ENCODE measurements around the gene GLTP.

Gene GLTP

DNA sequence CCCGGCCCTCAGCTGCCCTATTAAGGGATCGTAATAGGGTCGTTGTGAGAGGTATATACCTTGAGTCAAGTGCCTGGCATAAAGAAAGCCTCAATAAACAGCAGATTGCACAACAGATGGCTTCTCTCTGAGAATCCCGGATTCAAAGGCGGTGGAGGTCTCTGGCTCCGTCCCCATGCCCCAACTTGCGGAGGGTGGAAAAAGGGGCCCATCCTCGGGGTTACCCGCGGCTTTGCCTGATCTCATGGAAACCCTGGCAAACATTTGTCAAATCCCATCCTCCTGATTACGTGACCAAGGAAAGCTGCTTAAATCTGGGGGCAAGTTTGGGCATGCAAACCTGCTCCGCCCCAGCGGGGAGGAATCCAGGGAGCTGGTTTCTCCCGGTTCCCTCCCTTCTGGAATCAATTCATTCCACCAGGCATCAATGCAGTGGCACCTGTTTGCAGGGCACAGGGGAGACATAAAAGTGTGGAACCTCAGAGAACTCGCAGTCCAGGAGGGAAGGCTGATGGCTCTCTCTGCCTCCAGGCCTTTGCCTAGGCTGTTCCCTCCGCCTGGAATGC is 59.4 kb downstream of the GLTP start:
- DNase-seq (ENCODE audit: low spot score), result peak; percentile 88

DNA sequence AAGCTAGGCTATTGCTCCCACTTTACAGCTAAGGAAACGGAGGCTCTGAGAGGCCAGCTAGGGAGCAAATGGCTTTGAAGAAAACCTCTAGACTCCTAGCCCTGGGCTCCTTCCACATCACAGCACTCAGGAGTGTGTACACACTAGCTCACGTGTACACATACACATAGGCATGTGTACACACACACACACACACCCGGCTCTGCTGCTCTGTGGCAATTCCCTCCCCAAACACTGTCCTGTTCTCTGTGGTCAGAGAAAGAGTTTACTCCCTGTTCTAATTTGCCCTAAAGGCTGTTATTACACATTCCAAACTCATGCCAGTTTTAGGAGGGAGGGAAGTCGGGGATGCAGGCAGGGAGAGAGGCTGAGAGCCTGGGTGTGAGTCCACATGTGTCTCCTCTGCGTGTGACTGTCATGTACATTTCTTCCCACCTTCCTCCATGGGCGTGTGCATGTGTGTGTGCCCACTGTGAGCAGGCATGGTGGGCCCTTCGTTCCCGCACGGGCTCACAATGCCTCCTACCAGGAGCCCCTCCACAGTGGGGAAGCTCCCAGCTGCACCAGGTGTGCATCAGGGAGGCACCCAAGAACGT is 61.3 kb downstream of the GLTP start:
- DNase-seq (ENCODE audit: low spot score), result peak; percentile 29

DNA sequence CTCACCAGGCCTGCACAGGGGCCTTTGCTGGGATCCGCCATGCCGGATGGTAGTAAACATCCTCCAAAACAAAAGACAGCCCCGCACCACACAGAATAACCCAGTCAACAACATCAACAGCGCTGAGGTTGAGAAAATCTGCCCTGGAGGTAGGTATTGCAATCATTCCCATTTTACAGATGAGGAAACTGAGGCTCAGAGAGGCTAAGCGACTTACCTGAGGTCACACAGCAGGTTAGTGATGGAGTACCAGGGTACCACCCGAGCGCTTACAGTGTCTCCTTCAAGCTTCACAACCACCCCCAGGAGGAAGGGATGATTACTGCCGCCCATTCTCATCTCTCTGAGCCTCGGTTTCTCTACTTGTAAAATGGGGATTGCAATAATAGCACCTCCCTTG is 62.1 kb downstream of the GLTP start:
- DNase-seq (ENCODE audit: low spot score), result no peak

DNA sequence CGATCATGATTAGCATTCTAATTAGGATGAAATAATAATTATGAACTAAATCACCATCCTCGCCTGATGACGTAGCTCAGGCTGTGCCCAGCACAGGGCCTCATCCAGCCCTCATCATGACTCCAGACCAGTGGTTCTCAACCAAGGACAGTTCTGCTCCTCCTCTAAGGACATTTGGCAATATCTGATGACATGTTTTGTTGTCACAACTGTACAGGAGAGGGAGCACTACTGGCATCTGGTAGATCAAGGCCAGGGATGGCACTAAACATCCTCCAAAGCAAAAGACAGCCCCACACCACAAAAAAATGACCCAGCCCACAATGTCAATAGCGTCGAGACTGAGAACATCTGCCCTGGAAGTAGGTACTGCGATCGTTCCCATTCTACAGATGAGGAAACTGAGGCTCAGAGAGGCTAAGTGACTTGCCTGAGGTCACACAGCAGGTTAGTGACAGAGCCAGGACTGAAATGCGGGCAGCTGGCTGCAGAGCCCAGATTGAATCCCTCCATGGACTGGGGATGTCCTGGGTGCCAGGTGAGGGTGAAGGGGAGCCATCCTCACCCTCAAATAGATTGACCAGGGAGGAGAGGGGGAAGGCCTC is 62.6 kb downstream of the GLTP start:
- no peak for DNase-seq (ENCODE audit: low spot score)

DNA sequence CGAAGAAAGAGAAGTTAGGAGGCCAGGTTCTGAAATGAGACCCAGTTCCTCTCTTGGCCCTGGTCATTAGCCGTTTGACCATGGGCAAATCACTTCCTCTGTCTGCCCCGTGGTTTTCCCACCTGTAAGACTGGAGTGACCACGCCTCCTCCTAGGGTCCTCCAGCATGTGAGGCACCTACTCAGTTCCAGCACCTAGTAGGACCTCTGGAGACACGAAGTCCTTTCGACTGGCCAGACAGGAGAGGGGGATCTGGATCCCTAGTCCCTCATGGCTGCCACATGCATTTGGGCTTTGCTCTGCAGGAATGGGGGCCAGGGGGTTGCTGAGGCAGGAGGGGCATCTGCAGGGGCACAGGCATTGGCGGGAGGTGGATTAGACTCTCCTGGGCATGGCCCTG is 63.5 kb downstream of the GLTP start:
- no peak for DNase-seq (ENCODE audit: low spot score)

DNA sequence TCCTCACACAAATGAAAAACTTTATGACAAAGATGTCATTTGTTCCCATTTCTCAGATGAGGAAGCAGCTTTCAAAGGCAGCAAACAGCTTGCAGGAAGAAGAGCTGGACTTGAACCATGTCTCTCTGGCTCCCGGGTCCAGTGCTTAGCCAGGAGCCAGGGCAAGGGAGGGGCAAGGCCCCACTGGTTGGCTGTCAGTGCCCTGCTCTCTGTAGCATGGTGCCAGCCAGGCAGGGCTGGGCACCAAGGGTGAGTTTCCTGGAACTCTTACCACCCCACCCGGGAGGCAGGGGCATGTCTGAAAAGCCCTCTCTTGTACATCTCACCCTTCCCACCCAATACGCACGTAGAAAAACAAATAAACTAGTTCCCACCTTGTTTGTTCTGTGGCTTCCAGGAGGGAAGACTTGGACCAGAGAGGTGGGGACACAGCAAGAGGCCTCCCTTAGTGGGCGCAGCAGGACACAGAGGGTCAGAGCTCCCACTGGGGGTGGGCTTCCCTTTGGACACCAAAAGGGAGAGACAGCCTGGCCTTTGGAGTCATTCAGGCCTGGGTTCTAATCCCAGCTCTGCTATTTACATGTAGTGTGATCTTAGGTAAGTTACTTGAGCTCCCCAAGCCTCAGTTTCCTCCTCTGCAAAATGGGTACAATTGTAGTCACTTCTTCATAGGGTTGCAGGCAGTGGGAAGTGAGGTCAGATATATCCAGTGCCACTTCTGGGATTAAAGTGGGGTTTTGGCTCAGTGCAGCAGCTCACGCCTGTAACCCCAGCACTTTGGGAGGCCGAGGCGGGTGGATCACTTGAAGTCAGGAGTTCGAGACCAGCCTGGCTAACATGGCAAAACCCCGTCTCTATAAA is 64.4 kb downstream of the GLTP start:
- DNase-seq (ENCODE audit: low spot score), result no peak

DNA sequence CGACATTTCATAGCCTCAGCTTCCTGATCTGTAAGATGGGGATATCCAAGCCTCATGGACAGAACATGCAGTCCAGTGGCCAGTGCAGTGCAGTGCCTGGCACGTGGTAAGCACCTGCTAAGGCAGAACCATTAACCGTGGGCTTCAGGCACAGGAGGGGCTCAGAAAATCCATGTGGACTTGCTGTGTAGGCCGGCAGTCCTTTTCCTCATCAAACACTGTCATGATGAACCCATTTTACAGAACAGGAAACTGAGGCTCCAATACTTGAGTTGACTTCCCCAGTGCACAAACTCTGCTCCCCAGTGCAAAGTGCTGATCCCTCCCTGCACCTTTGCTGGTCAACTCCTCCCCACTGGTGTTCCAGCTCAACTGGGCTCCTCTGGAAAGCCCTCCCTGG is 65.1 kb downstream of the GLTP start:
- no peak for DNase-seq (ENCODE audit: low spot score)

DNA sequence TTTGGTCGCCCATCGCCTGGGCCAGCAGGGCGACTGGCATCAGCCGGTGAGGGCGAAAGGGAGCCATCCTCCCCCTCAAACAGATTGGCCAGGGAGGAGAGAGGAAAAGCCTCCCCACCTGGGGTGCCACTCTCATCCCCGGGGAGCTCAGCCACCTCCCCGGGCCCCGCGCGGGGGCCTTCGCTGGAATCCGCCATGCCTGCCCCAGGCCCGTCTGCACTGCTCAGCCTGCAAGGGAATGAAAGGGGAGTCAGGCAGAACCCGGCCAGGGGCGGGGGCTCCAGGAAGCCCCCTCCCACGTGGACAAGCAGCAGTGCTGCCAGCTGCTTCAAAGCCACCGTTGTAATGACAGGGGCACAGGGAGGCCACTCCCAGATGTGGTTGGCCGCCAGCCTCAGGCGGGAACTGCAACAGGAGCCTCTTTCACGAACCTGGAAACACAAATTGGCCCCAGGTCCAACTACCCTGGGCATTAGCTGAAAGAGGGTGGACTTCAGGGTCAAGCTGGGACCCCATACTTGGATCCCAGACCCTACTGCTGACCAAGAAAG is 65.7 kb downstream of the GLTP start:
- DNase-seq (ENCODE audit: low spot score), result no peak

DNA sequence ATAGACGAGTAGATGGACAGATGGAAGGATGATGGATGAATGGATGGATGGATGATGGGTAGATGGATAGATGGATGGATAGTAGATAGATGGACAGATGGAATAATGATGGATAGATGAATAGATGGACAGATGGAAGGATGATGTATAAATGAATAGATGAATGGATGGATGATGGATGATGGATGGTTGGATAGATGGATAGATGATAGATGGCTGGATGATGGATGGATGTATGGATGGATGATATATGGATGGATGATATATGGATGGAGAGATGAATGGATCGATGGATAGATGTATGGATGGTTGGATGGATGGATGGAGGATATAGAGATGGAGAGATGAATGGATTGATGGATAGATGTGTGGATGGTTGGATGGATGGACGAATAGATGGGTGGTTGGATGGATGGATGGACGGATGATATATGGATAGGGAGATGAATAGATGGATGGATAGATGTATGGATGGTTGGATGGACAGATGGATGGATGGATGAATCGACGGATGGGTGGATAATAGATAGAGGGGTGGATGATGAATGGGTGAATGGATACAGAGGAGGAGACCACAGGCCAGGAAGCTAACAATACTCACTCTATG is 66.4 kb downstream of the GLTP start:
- DNase-seq (ENCODE audit: low spot score), result no peak

DNA sequence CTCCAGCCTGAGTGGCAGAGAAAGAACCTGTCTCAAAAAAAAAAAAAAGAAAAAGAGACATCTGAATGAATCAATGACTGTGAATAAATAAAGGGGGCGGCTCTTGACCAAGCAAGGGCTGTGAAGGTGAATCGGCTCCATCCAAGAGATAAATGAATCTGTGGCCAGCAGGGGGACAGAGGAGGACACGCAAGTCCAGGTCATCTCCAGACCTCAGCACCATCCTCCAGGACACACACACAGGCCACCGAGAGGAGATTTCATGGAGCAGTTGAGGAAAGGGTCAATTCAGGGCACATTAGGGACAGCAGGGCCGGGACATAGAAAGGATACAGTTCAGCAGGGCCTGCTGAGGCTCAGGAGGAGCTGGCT is 68.7 kb downstream of the GLTP start:
- DNase-seq (ENCODE audit: low spot score), result peak; percentile 31

DNA sequence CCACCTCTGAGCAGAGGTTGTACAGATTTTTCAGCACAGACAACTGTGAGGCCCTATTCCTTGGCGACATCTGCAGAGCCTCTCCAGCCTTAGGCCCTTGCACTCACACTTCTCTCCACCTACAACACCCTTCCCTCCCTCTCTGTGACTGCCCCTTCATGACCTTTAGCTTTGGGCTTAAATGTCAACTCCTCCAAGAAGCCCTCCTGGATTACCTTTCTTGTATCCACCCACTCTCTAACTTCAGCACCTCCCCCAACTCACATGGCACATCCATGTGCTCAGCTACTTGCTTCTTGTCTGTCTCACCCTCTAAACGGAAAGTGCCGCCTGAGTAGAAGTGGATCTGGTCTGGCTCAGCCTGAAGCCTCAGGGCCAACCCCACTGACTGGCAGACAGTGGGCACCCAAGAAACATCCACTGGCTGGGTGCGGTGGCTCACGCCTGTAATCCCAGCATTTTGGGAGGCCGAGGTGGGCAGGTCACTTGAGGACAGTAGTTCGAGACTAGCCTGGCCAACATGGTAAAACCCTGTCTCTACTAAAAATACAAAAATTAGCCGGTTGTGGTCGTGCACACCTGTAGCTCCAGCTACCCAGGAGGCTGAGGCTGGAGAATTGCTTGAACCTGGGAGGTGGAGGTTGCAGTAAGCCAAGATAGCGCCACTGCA is 69.3 kb downstream of the GLTP start:
- DNase-seq (ENCODE audit: low spot score), result no peak

DNA sequence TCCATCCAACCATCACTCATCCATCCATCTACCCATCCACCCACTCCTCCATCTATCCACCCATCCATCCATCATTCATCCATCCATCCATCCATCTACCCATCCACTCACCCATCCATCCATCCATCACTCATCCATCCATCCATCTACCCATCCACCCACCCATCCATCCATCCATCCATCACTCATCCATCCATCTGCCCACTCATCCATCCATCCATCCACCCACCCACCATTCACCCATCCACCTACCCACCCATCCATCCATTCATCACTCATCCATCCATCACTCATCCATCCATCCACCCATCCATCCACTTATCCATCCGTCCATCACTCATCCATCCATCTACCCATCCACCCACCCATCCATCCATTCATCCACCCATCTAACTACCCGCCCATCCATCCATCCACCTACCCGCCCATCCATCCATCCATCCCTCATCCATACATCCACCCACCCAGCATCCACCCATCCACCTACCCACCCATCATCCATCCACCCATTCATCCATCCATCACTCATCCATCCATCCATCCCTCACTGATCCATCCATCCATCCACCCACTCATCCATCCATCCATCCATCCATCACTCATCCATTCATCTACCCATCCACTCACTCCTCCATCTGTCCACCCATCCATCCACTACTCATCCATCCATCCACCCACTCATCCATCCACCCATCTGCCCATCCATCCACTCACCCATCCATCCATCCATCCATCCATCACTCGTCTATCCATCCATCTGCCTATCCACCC is 71.3 kb downstream of the GLTP start:
- no peak for DNase-seq (ENCODE audit: low spot score)

DNA sequence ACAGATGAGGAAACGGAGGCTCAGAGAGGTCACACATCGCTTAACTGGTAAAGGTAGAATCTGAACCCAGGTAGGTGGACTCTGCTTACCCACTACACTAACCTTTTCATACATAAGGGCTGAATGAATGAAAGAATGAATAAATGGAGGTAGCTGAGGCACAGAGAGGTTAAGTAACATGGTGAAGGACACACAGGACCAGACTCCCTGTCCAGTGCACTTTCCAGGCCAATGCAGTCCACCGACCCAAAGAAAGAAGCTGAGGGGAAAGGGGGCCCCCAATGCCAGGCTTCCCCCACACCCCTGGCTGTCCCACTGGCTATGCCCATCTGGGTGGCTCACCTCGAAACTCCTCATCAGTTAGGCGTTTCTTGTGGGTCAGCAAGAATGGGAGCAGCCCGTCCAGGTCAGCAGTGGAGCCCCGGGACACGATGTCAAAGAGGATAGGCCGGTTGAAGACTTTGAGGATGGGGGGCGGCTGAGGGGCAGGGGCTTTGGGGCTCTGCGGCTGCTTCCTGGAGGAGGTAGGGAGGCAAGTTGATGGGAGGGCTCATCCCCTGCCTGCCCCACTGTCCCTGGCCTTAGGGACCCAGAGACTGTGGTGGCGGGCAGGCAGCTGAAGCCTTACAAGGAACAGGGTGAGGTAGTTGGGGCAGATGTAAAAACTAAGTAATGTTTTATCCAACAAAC is 72.2 kb downstream of the GLTP start:
- no peak for DNase-seq (ENCODE audit: low spot score)

DNA sequence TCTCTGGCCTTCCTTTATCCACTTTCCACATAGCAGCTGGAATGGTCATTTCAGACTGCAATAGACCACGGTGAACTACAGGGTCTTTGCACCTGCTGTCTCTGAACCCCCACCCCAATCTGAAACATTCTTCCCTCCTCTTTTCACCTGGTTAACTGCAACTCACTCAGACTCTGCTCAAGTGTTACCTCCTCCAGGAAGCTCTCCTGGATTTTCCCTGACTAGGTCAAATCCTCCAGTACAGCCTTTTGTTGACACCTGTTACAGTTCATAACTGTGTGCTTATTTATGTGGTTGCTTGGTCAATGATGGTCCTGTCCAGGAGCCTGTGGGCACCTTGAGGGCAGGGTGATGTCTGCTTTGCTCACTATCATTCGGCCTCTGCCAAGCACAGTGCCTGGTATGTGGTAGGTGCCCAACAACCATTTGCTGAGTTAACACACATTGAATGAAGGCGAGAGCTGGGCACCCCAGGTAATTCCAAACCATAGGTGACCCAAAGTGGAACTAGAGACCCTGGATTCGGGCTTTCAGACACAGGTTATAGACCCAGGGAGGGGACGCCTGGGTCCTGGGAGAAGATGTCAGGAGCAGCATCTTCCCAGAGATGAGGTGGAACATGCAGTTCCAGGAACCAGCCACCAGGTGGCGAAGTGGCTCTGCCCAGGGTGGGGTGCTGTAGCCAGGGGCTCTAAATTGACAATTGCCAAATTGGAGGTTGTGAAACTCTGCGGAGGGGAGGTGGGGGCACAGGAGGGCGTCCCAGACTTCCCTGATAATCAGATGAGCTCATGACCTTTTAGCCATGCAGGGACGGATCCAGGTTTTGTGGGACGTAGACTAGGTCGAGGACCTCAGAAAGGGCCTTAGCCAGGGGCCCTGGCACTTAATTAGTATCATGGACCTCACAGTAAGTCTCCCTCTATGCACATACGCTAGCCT is 75.2 kb downstream of the GLTP start:
- DNase-seq (ENCODE audit: low spot score), result peak; percentile 78

DNA sequence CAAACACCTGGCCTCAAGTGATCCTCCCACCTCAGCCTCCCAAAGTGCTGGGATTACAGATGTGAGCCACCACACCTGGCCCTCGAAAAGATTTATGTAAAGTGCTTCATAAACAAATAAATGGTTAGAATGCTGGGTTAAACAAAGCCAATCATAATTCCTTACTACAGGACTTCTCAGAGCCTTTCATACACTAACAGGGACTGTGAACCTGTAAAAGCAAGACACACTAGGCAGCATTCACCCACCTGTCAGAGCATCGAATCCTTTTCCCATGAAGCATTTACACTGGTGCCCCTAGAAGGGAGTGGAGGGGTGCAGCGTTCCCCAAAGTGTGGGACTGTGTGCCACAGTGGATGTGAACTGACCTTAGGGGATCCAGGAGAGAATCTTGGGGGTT is 76.7 kb downstream of the GLTP start:
- no peak for DNase-seq (ENCODE audit: low spot score)

DNA sequence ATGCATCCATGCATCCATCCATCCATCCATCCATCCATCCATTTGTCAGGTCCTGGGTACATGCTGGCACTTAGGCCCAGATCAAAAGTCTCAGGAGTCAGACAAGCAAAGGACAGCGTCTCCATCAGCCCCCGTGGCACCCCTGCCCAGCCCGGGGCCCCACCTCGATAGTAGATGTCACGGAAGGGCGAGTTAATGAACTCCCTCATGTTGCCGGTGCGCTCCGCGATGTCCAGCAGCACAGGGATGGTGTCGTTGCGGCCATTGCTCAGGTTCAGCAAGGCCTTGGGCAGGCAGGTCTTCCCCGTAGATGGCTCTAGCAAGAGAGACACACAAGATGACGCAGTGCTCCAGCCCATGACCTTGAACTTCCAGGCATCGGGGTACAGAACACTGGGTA is 77.5 kb downstream of the GLTP start:
- DNase-seq (ENCODE audit: low spot score), result no peak
